ENCODE measurements around the gene SEMA7A. TPM values are rescaled to one million over a fixed set of nuclear protein-coding genes. Genes with fewer than 3 reads are reported as not detected.
A peak's percentile ranks its signal among the peaks of the same experiment; 100 is the strongest.

Gene SEMA7A
- total RNA-seq, 4 donors from 2014 or later = 0.29 to 16.9 (median 4.5) TPM; not detected in 1

DNA sequence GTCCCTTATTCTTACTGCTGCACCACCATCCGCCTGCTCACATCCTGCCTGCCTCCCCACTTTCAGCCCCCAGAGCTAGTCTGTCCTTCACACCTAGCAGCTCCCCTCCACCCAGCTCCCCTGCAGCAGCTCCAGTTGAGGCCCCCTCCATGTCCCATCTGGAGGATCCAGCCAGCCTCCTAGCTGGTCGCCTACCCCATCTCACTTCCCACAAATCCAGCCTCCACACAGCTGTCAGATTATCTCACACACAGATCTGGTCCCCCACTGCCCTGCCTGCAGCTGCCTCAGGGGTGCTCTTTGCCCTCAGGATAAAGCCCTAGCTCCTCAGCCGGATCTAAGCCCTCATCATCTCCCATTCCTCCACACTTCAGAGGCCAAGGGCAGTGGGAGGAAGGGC is 8.8 kb upstream of the SEMA7A start:
- no peaks in the 10 kb centered on the region for H3K27me3 ChIP-seq
- intact Hi-C loops (cut with DNase I; ENCODE audit: low total_unique reads) = no loop called here
- TF ChIP-seq, protein P1, sequence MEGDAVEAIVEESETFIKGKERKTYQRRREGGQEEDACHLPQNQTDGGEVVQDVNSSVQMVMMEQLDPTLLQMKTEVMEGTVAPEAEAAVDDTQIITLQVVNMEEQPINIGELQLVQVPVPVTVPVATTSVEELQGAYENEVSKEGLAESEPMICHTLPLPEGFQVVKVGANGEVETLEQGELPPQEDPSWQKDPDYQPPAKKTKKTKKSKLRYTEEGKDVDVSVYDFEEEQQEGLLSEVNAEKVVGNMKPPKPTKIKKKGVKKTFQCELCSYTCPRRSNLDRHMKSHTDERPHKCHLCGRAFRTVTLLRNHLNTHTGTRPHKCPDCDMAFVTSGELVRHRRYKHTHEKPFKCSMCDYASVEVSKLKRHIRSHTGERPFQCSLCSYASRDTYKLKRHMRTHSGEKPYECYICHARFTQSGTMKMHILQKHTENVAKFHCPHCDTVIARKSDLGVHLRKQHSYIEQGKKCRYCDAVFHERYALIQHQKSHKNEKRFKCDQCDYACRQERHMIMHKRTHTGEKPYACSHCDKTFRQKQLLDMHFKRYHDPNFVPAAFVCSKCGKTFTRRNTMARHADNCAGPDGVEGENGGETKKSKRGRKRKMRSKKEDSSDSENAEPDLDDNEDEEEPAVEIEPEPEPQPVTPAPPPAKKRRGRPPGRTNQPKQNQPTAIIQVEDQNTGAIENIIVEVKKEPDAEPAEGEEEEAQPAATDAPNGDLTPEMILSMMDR (IDR thresholded peaks at IDR 0.05) = no peak
- no peak for TF ChIP-seq POLR2A (IDR thresholded peaks at IDR 0.05)
- H3K4me3 ChIP-seq = no peak overlapping the region
- no peak for DNase-seq
- H3K27ac ChIP-seq = no peak overlapping the region
- no peaks in the 10 kb centered on the region for H3K4me1 ChIP-seq
- no peaks in the 10 kb centered on the region for H3K9me3 ChIP-seq
- H3K36me3 ChIP-seq = no peaks in the 10 kb centered on the region

- intact Hi-C loops (cut with DNase I; ENCODE audit: low total_unique reads) = no loop called here
- no peak for TF ChIP-seq POLR2A (IDR thresholded peaks at IDR 0.05)
- TF ChIP-seq, protein P1 (IDR thresholded peaks at IDR 0.05) = no peak
- DNase-seq = no peak
- Histone ChIP-seq H3K36me3 (no peaks in the 10 kb centered on the region), H3K27me3 (no peaks in the 10 kb centered on the region), H3K9me3 (no peaks in the 10 kb centered on the region), H3K27ac (no peak overlapping the region), H3K4me3 (no peak overlapping the region), H3K4me1 (no peaks in the 10 kb centered on the region)
Measured at GRCh38 chr15:74442063-74442462, 8.3 kb upstream of the SEMA7A start.

- Histone ChIP-seq H3K36me3 (no peaks in the 10 kb centered on the region), H3K27me3 (no peaks in the 10 kb centered on the region), H3K9me3 (no peaks in the 10 kb centered on the region), H3K4me3 (no peak overlapping the region), H3K27ac (no peak overlapping the region), H3K4me1 (no peaks in the 10 kb centered on the region)
- no peak for TF ChIP-seq POLR2A (IDR thresholded peaks at IDR 0.05)
- TF ChIP-seq, protein P1 (IDR thresholded peaks at IDR 0.05) = no peak
- no peak for DNase-seq
- intact Hi-C loops (cut with DNase I; ENCODE audit: low total_unique reads) = no loop called here
Measured at GRCh38 chr15:74441248-74441941, 7.6 kb upstream of the SEMA7A start.

DNA sequence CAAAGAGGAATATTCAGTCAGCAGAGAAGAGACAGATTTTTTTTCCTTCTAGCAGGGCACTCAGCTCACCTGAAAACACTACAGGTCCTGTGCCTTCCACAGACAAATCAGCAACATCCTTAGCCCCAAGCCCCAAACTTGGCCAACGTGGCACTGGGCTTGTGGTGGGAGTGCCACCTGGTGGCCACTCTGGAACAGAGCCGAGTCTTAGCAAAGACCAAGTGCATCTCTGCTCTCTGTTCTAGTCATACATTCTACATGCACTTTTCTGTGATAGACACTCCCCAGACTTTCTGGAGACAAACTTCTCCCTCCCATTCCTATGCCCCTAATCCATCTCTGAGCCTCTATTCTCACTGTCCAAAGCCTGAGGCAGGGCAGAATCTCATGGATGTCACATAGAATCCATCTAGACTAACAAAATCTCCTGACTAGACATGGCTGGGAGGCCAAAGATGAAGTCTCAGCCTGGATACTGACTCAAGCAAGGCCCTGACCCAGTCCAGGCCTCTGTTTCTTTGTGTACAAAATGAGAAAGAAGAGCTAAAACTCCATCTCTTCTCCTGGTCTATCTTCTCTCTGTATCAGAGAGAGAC is 5.1 kb upstream of the SEMA7A start:
- no peak for TF ChIP-seq POLR2A (IDR thresholded peaks at IDR 0.05)
- TF ChIP-seq, protein P1 (IDR thresholded peaks at IDR 0.05) = peak; percentile 82 to 92 (median 89)
- Histone ChIP-seq H3K36me3 (no peaks in the 10 kb centered on the region), H3K4me1 (no peaks in the 10 kb centered on the region), H3K27ac (no peak overlapping the region), H3K9me3 (no peaks in the 10 kb centered on the region), H3K4me3 (no peak overlapping the region), H3K27me3 (no peaks in the 10 kb centered on the region)
- peak; percentile 71 for DNase-seq
- intact Hi-C loops (cut with DNase I; ENCODE audit: low total_unique reads) = loop anchor here (2.0 kb wide), 1 partner anchor 56 kb away; no protein-coding TSS in a partner anchor

DNA sequence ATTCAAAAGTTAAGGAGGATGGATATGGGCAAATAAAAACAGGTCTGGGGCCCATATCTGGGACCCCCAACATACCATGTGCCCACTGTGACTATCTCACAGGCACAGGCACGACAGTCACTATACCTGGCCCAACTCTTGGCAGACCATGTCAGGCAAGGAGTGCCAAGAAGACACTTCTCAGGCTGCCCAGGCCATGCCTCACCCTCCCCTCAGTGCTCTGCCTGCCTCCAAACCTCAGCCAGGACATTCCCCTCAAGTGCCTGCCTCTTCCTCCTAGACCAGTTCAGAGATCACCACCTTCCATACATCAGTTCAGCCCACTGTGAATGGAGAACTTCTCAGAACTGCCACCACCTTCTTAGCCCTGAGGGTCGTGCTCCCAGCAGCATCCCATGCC is 4.4 kb upstream of the SEMA7A start:
- DNase-seq = no peak
- no peak for TF ChIP-seq POLR2A (IDR thresholded peaks at IDR 0.05)
- TF ChIP-seq, protein P1 (IDR thresholded peaks at IDR 0.05) = no peak
- H3K27ac ChIP-seq = no peak overlapping the region
- no peak overlapping the region for H3K4me3 ChIP-seq
- H3K9me3 ChIP-seq = no peaks in the 10 kb centered on the region
- peaks cover 0 to under 1% of the 10 kb centered on the region in 2 donors for H3K4me1 ChIP-seq
- no peaks in the 10 kb centered on the region for H3K27me3 ChIP-seq
- H3K36me3 ChIP-seq = no peaks in the 10 kb centered on the region
- intact Hi-C loops (cut with DNase I; ENCODE audit: low total_unique reads) = loop anchor here (2.0 kb wide), 1 partner anchor 55 kb away; no protein-coding TSS in a partner anchor

Measured in uterus (tissue), 4 donors.